Neural progenitor cell (in vitro differentiated cells): ENCODE measurements around the gene APBB1.

Experiments
- CTCF ChIP-seq: fragments of 200-600 bp; sonication (generic); IDR thresholded peaks from 2 replicates; pipeline ENCODE4 v1.5.1; 2017; ENCODE audit warnings: antibody characterized with exemption, mild to moderate bottlenecking
- EZH2 ChIP-seq: fragments of 200-600 bp; sonication (generic); IDR thresholded peaks from 2 replicates; pipeline ENCODE4 v1.6.1; 2017; ENCODE audit warnings: antibody characterized with exemption, mild to moderate bottlenecking, moderate library complexity

GRCh38 chr11:6390718-6391469 is 28.0 kb downstream of the APBB1 start:
- TF ChIP-seq CTCF (no peak), EZH2 (no peak)
